ENCODE measurements around the gene GRK2. TPM values are rescaled to one million over a fixed set of nuclear protein-coding genes. Genes with fewer than 3 reads are reported as not detected.

Gene GRK2
- total and polyA plus RNA-seq, 2 donors (not counting 1 experiment from before 2014, with no cell fraction given), result 20.1 to 28.9 TPM

GRCh38 chr11:67286621-67287333, 20.5 kb downstream of the GRK2 start:
- no peak for TF ChIP-seq EZH2 (IDR thresholded peaks at IDR 0.05; ENCODE audit: low read length, missing control alignments)
- H3K4me1 ChIP-seq (ENCODE audit: control insufficient read depth, extremely low read depth, insufficient read depth, low read length), result peaks cover 13% of the 10 kb centered on the region
- peaks cover 15% of the 10 kb centered on the region for H3K79me2 ChIP-seq (ENCODE audit: control insufficient read depth, insufficient read depth, low read length)
- H4K20me1 ChIP-seq (ENCODE audit: control insufficient read depth, extremely low read depth, insufficient read depth, low read length), result no peaks in the 10 kb centered on the region
- H3K4me3 ChIP-seq (replicated peaks in 1 of 4; ENCODE audit: control extremely low read depth in 1 of 4, insufficient read depth in 1 of 4, low read depth in 3 of 4, low read length in 4 of 4), result no peak overlapping the region
- DNase-seq (ENCODE audit: low read depth in 2 of 2), result no peak
- H3K9ac ChIP-seq (ENCODE audit: insufficient read depth, low read length), result no peak overlapping the region
- no peak overlapping the region for H3K4me2 ChIP-seq (ENCODE audit: extremely low read depth, insufficient read depth, low read length)
- H3K36me3 ChIP-seq (ENCODE audit: control insufficient read depth, insufficient read depth, low read length), result peaks cover 38% of the 10 kb centered on the region
- H2AFZ ChIP-seq (ENCODE audit: low read length), result no peak overlapping the region
- no peak overlapping the region for H3K27ac ChIP-seq (ENCODE audit: insufficient read depth, low read length)
- H3K9me3 ChIP-seq (ENCODE audit: control insufficient read depth, insufficient read depth, low read depth, low read length), result no peaks in the 10 kb centered on the region
- H3K27me3 ChIP-seq (ENCODE audit: control insufficient read depth, insufficient read depth, low read length), result no peaks in the 10 kb centered on the region

- Histone ChIP-seq H3K4me1 (ENCODE audit: control insufficient read depth, extremely low read depth, insufficient read depth, low read length) (peaks cover 17% of the 10 kb centered on the region), H3K9me3 (ENCODE audit: control insufficient read depth, insufficient read depth, low read depth, low read length) (no peaks in the 10 kb centered on the region), H2AFZ (ENCODE audit: low read length) (peak overlapping the region; percentile 77), H3K79me2 (ENCODE audit: control insufficient read depth, insufficient read depth, low read length) (peaks cover 15% of the 10 kb centered on the region), H3K27me3 (ENCODE audit: control insufficient read depth, insufficient read depth, low read length) (no peaks in the 10 kb centered on the region), H3K9ac (ENCODE audit: insufficient read depth, low read length) (peak overlapping the region; percentile 84), H3K27ac (ENCODE audit: insufficient read depth, low read length) (peak overlapping the region; percentile 97), H3K4me3 (replicated peaks in 1 of 4; ENCODE audit: control extremely low read depth in 1 of 4, insufficient read depth in 1 of 4, low read depth in 3 of 4, low read length in 4 of 4) (peak overlapping the region in 2 of 4 experiments; percentile 24 to 83), H4K20me1 (ENCODE audit: control insufficient read depth, extremely low read depth, insufficient read depth, low read length) (no peaks in the 10 kb centered on the region), H3K36me3 (ENCODE audit: control insufficient read depth, insufficient read depth, low read length) (peaks cover 39% of the 10 kb centered on the region), H3K4me2 (ENCODE audit: extremely low read depth, insufficient read depth, low read length) (peak overlapping the region; percentile 82)
- DNase-seq (ENCODE audit: low read depth in 2 of 2), result no peak
- TF ChIP-seq EZH2 (IDR thresholded peaks at IDR 0.05; ENCODE audit: low read length, missing control alignments) (no peak), CTCF (conservative IDR thresholded peaks at IDR 0.05 in 1 of 2, IDR thresholded peaks at IDR 0.05 in 1 of 2; ENCODE audit: low read depth in 1 of 2, low read length in 2 of 2) (no peak)
These were observed 21.3 kb downstream of the GRK2 start for GRCh38 chr11:67287355-67288197.

GRCh38 chr11:67288198-67288451, 21.9 kb downstream of the GRK2 start:
- Histone ChIP-seq H3K36me3 (ENCODE audit: control insufficient read depth, insufficient read depth, low read length) (peaks cover 36% of the 10 kb centered on the region), H3K79me2 (ENCODE audit: control insufficient read depth, insufficient read depth, low read length) (peaks cover 15% of the 10 kb centered on the region), H3K4me3 (replicated peaks in 1 of 4; ENCODE audit: control extremely low read depth in 1 of 4, insufficient read depth in 1 of 4, low read depth in 3 of 4, low read length in 4 of 4) (peak overlapping the region in 2 of 4 experiments; percentile 24 to 83), H3K9me3 (ENCODE audit: control insufficient read depth, insufficient read depth, low read depth, low read length) (no peaks in the 10 kb centered on the region), H3K9ac (ENCODE audit: insufficient read depth, low read length) (peak overlapping the region; percentile 84), H3K4me1 (ENCODE audit: control insufficient read depth, extremely low read depth, insufficient read depth, low read length) (peaks cover 19% of the 10 kb centered on the region), H3K27me3 (ENCODE audit: control insufficient read depth, insufficient read depth, low read length) (no peaks in the 10 kb centered on the region), H3K27ac (ENCODE audit: insufficient read depth, low read length) (peak overlapping the region; percentile 97), H4K20me1 (ENCODE audit: control insufficient read depth, extremely low read depth, insufficient read depth, low read length) (no peaks in the 10 kb centered on the region), H3K4me2 (ENCODE audit: extremely low read depth, insufficient read depth, low read length) (peak overlapping the region; percentile 82), H2AFZ (ENCODE audit: low read length) (peak overlapping the region; percentile 77)
- DNase-seq (ENCODE audit: low read depth in 2 of 2), result no peak
- no peak for TF ChIP-seq EZH2 (IDR thresholded peaks at IDR 0.05; ENCODE audit: low read length, missing control alignments)
- no peak for TF ChIP-seq CTCF (conservative IDR thresholded peaks at IDR 0.05 in 1 of 2, IDR thresholded peaks at IDR 0.05 in 1 of 2; ENCODE audit: low read depth in 1 of 2, low read length in 2 of 2)
